IMR-90 (cell line): ENCODE measurements around the gene TBC1D22B. TPM values are rescaled to one million over a fixed set of nuclear protein-coding genes. Genes with fewer than 3 reads are reported as not detected.

Source experiments
- ATAC-seq: fragments of 200-7000 bp; cut with Tn5 transposase; 2 replicates; pipeline ENCODE4 v1.9.1; 2020; ENCODE audit warnings: low read depth, mild to moderate bottlenecking, moderate library complexity
- BruUV-seq: library from RNA; stranded (reverse); fragments of 400-500 nt; replicated peaks from 2 replicates; lab custom pipeline; 2021; lab: Mats Ljungman, UMichigan
- CTCF ChIA-PET: fragments of 300-600 bp; formaldehyde crosslinking; extraction: SDS; loops from one replicate; lab custom pipeline; 2021; ENCODE audit warnings: antibody characterized with exemption; lab: Yijun Ruan, JAX
- POLR2A ChIA-PET: fragments of 300-600 bp; sonication (Branson Sonifier 250); formaldehyde crosslinking; loops from one replicate; lab custom pipeline; 2022; ENCODE audit warnings: antibody characterized with exemption; ENCODE audit not compliant: unreplicated experiment; lab: Charles Lee
- DNase-seq: peaks from one replicate; pipeline ENCODE4 v3.0.0; 2013
- H2AFZ ChIP-seq: replicated peaks from 2 replicates; pipeline ENCODE3; 2013; ENCODE audit warnings: low read length, mild to moderate bottlenecking; ENCODE audit not compliant: poor library complexity
- H2AK5ac ChIP-seq: 2 replicates; pipeline ENCODE4 v1.6.1; 2013; ENCODE audit warnings: low read depth, low read length, inconsistent platforms
- H2AK9ac ChIP-seq: replicated peaks from 2 replicates; pipeline ENCODE3; 2013; ENCODE audit warnings: mild to moderate bottlenecking, low read depth, low read length, moderate library complexity; ENCODE audit not compliant: poor library complexity
- H2BK120ac ChIP-seq: 2 replicates; pipeline ENCODE4 v1.6.1; 2013; ENCODE audit warnings: low read depth, low read length, inconsistent platforms
- H2BK15ac ChIP-seq: 3 replicates; pipeline ENCODE4 v1.6.1; 2013; ENCODE audit warnings: low read depth, low read length, inconsistent platforms
- H2BK20ac ChIP-seq: 2 replicates; pipeline ENCODE4 v1.6.1; 2013; ENCODE audit warnings: low read depth, mild to moderate bottlenecking, inconsistent platforms, low read length, moderate library complexity
- H2BK5ac ChIP-seq: 2 replicates; pipeline ENCODE4 v1.6.1; 2013; ENCODE audit warnings: mild to moderate bottlenecking, low read depth, low read length, inconsistent platforms; ENCODE audit not compliant: poor library complexity, severe bottlenecking
- H3K14ac ChIP-seq: replicated peaks from 2 replicates; pipeline ENCODE4 v1.6.1; 2013; ENCODE audit warnings: low read depth, low read length, inconsistent platforms
- H3K18ac ChIP-seq: 2 replicates; pipeline ENCODE4 v1.6.1; 2013; ENCODE audit warnings: low read depth, low read length, control low read depth
- H3K23ac ChIP-seq: 2 replicates; pipeline ENCODE4 v1.6.1; 2013; ENCODE audit warnings: low read depth, low read length, inconsistent platforms
- H3K27ac ChIP-seq: 2 replicates; pipeline ENCODE4 v1.5.1; 2013; ENCODE audit warnings: mild to moderate bottlenecking, control low read depth, low read length; ENCODE audit not compliant: insufficient read depth
- H3K27me3 ChIP-seq: 2 replicates; pipeline ENCODE4 v1.6.1; 2013; ENCODE audit warnings: low read length; ENCODE audit not compliant: control insufficient read depth, insufficient read depth
- H3K36me3 ChIP-seq: 2 replicates; pipeline ENCODE4 v1.6.1; 2013; ENCODE audit warnings: low read length, mixed read lengths; ENCODE audit not compliant: control insufficient read depth, insufficient read depth
- H3K4ac ChIP-seq: 2 replicates; pipeline ENCODE4 v1.6.1; 2013; ENCODE audit warnings: low read depth, low read length, inconsistent platforms
- H3K4me1 ChIP-seq: 2 replicates; pipeline ENCODE4 v1.6.1; 2013; ENCODE audit warnings: low read length, mixed read lengths; ENCODE audit not compliant: control insufficient read depth, insufficient read depth
- H3K4me2 ChIP-seq: 2 replicates; pipeline ENCODE4 v1.6.1; 2013; ENCODE audit warnings: low read depth, mild to moderate bottlenecking, control low read depth, low read length, moderate library complexity
- H3K4me3 ChIP-seq: 2 replicates; pipeline ENCODE4 v1.5.1; 2013; ENCODE audit warnings: low read depth, mild to moderate bottlenecking, control low read depth, low read length, moderate library complexity; ENCODE audit not compliant: insufficient read depth
- H3K56ac ChIP-seq: 2 replicates; pipeline ENCODE4 v1.6.1; 2013; ENCODE audit warnings: low read length, inconsistent platforms; ENCODE audit not compliant: insufficient read depth; ENCODE audit errors: extremely low read depth
- H3K79me1 ChIP-seq, 2 experiments: 2 replicates each; pipeline ENCODE4 v1.6.1; 2013; ENCODE audit warnings: low read length in 2 of 2, inconsistent platforms in 1 of 2, low read depth in 1 of 2
- H3K9ac ChIP-seq: 2 replicates; pipeline ENCODE4 v1.6.1; 2013; ENCODE audit warnings: low read depth, low read length, control low read depth
- H3K9me1 ChIP-seq: 2 replicates; pipeline ENCODE4 v1.6.1; 2013; ENCODE audit warnings: low read length, inconsistent platforms; ENCODE audit not compliant: insufficient read depth
- H3K9me3 ChIP-seq: 2 replicates; pipeline ENCODE4 v1.6.1; 2013; ENCODE audit warnings: low read length; ENCODE audit not compliant: control insufficient read depth, insufficient read depth
- H4K20me1 ChIP-seq: 2 replicates; pipeline ENCODE4 v1.6.1; 2013; ENCODE audit warnings: low read length, inconsistent platforms; ENCODE audit not compliant: insufficient read depth
- H4K5ac ChIP-seq: 2 replicates; pipeline ENCODE4 v1.6.1; 2013; ENCODE audit warnings: mild to moderate bottlenecking, low read depth, low read length, control low read depth
- H4K8ac ChIP-seq, 2 experiments: 2 replicates each; pipeline ENCODE4 v1.6.1; 2013; ENCODE audit warnings: low read depth in 2 of 2, low read length in 2 of 2, control low read depth in 1 of 2, inconsistent platforms in 1 of 2
- H4K91ac ChIP-seq: 2 replicates; pipeline ENCODE4 v1.6.1; 2013; ENCODE audit warnings: low read depth, low read length, inconsistent platforms; ENCODE audit not compliant: insufficient read depth
- CHD1 ChIP-seq: IDR thresholded peaks from 2 replicates; pipeline ENCODE4 v1.6.1; 2012; ENCODE audit warnings: low read depth, low read length, improper control_type of control experiment
- MAFK ChIP-seq: IDR thresholded peaks from 2 replicates; pipeline ENCODE4 v1.6.1; 2012; ENCODE audit warnings: low read depth, low read length, improper control_type of control experiment
- RAD21 ChIP-seq: IDR thresholded peaks from 2 replicates; pipeline ENCODE4 v1.6.1; 2012; ENCODE audit warnings: low read length, improper control_type of control experiment
- RCOR1 ChIP-seq: IDR thresholded peaks from 2 replicates; pipeline ENCODE4 v1.6.1; 2012; ENCODE audit warnings: mild to moderate bottlenecking, low read length, improper control_type of control experiment; ENCODE audit not compliant: insufficient replicate concordance
- WGBS, 2 experiments: methylation state at CpG; one replicate each; pipeline versions ENCODE4 v1.1.5 to v1.1.7; 2013; ENCODE audit warnings: missing lambda C conversion rate in 2 of 2; ENCODE audit not compliant: insufficient read length in 1 of 2; ENCODE audit errors: extremely low coverage in 2 of 2; 5-methylcytosine and 5-hydroxymethylcytosine counted together
- dilution Hi-C: fragments of 300-500 bp; cut with HindIII; formaldehyde crosslinking; loops from one replicate; pipeline ENCODE4 v1.14.3; 2018; ENCODE audit warnings: low sequenced_read_pairs; ENCODE audit not compliant: unreplicated experiment
- in situ Hi-C: fragments of 300-500 bp; cut with MboI; formaldehyde crosslinking; loops from 3 replicates; pipeline ENCODE4 v1.14.3; 2019; ENCODE audit warnings: low sequenced_read_pairs, inconsistent platforms, mixed read lengths
- intact Hi-C: fragments of 100-400 bp; cut with micrococcal nuclease; formaldehyde crosslinking; loops from 2 replicates; pipeline ENCODE4 v1.10.0; 2022
- polyA plus RNA-seq, 3 experiments: library from polyadenylated mRNA; depleted of rRNA; stranded (reverse); fragments of >200 nt; gene quantifications; 2 replicates each; pipeline ENCODE4 v1.2.3, GENCODE V29; 2012; ENCODE audit warnings: low replicate concordance in 1 of 3
- total RNA-seq: library from RNA; depleted of rRNA; stranded (reverse); fragments of >200 nt; gene quantifications from 2 replicates; pipeline ENCODE4 v1.2.3, GENCODE V29; 2012
- TF ChIP-seq, protein P1 (sequence below): fragments of 150-350 bp; IDR thresholded peaks from 2 replicates; pipeline ENCODE4 v1.6.1; 2016; ENCODE audit warnings: low read depth, mild to moderate bottlenecking, low read length, moderate library complexity, borderline replicate concordance
- TF ChIP-seq, protein P2 (sequence below): conservative IDR thresholded peaks from 2 replicates; pipeline ENCODE4 v1.5.1; 2012; ENCODE audit warnings: mild to moderate bottlenecking, low read depth, low read length, improper control_type of control experiment

TBC1D22B gene
- total and polyA plus RNA-seq, 2 of the 4 experiments (the other 2 are of a cell fraction): 6.6 to 7.5 TPM

DNA sequence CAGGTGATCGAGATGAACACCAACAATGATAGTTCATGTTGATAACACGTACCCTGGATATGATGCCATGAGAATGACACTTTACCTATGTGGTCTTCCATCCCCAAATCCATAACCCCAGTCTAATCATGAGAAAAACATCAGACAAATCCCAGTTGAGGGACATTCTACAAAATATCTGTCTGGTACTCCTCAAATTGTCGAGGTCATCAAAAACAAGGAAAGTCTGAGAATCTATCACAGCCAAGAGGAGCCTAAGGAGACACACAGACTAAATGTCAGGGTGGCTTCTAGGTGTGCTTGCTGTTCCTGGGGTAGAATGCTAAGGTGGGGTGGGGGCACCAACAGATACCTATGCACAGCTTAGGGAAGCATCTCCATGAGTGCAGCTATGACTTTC is 93.5 kb downstream of the TBC1D22B start:
- H2BK5ac ChIP-seq: no peak overlapping the region
- no peak overlapping the region for H4K91ac ChIP-seq
- H4K5ac ChIP-seq: no peak overlapping the region
- H3K4ac ChIP-seq: no peak overlapping the region
- ChIA-PET POLR2A (no interaction called here), CTCF (no interaction called here)
- no peak overlapping the region for H3K9ac ChIP-seq
- H3K14ac ChIP-seq: no peak overlapping the region
- dilution Hi-C loops: no loop called here
- H3K36me3 ChIP-seq: no peaks in the 10 kb centered on the region
- no peak for DNase-seq
- no peak overlapping the region for H3K56ac ChIP-seq
- no peaks in the 10 kb centered on the region for H3K9me1 ChIP-seq
- 0 out of 2 replicates have a peak, but pooled peaks cover 2% of the 10 kb centered on the region for H3K4me1 ChIP-seq
- no peak for TF ChIP-seq RAD21
- TF ChIP-seq, protein P1, sequence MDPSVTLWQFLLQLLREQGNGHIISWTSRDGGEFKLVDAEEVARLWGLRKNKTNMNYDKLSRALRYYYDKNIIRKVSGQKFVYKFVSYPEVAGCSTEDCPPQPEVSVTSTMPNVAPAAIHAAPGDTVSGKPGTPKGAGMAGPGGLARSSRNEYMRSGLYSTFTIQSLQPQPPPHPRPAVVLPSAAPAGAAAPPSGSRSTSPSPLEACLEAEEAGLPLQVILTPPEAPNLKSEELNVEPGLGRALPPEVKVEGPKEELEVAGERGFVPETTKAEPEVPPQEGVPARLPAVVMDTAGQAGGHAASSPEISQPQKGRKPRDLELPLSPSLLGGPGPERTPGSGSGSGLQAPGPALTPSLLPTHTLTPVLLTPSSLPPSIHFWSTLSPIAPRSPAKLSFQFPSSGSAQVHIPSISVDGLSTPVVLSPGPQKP: no peak
- TF ChIP-seq, protein P2, sequence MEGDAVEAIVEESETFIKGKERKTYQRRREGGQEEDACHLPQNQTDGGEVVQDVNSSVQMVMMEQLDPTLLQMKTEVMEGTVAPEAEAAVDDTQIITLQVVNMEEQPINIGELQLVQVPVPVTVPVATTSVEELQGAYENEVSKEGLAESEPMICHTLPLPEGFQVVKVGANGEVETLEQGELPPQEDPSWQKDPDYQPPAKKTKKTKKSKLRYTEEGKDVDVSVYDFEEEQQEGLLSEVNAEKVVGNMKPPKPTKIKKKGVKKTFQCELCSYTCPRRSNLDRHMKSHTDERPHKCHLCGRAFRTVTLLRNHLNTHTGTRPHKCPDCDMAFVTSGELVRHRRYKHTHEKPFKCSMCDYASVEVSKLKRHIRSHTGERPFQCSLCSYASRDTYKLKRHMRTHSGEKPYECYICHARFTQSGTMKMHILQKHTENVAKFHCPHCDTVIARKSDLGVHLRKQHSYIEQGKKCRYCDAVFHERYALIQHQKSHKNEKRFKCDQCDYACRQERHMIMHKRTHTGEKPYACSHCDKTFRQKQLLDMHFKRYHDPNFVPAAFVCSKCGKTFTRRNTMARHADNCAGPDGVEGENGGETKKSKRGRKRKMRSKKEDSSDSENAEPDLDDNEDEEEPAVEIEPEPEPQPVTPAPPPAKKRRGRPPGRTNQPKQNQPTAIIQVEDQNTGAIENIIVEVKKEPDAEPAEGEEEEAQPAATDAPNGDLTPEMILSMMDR: no peak
- peak; percentile 90 for TF ChIP-seq MAFK
- no peak for TF ChIP-seq RCOR1
- no peak for TF ChIP-seq CHD1
- in situ Hi-C loops: no loop called here
- peaks cover 9 to 19% of the 10 kb centered on the region in 2 experiments; a peak in 2 of 4 replicates for H3K79me1 ChIP-seq
- intact Hi-C loops: no loop called here
- H2BK20ac ChIP-seq: no peak overlapping the region
- H3K4me3 ChIP-seq: no peak overlapping the region
- H3K27ac ChIP-seq: no peak overlapping the region
- 100% methylated on average over 1 of the region's 3 CpGs; no CpG with 5 or more reads in 1 of the 2 experiments for WGBS, 2 experiments
- H3K23ac ChIP-seq: no peak overlapping the region
- BruUV-seq: no TSS peak
- H3K27me3 ChIP-seq: no peaks in the 10 kb centered on the region
- no peak for ATAC-seq
- H2BK120ac ChIP-seq: no peak overlapping the region
- H2AFZ ChIP-seq: no peak overlapping the region
- no peak overlapping the region for H2AK5ac ChIP-seq
- no peak overlapping the region for H4K8ac ChIP-seq
- no peaks in the 10 kb centered on the region for H3K9me3 ChIP-seq
- H4K20me1 ChIP-seq: no peaks in the 10 kb centered on the region
- no peak overlapping the region for H3K18ac ChIP-seq
- no peak overlapping the region for H2AK9ac ChIP-seq
- H3K4me2 ChIP-seq: no peak overlapping the region
- H2BK15ac ChIP-seq: no peak overlapping the region
